Spleen (tissue), 11 donors: ENCODE results near the gene NT5C3A. TPM values are rescaled to one million over a fixed set of nuclear protein-coding genes. Genes with fewer than 3 reads are reported as not detected.
"Not testable (repeated sequence)": the region's sequence is repeated elsewhere in the genome, so short reads cannot be mapped to it uniquely, and the experiment has no call there.

Experiments used
- DNase-seq: peaks from one replicate; pipeline ENCODE4 v3.0.0-alpha.2; 2020
- H3K27ac ChIP-seq, 8 donors: fragments of 200-600 bp; sonication (generic) in 7 of 8; 1 replicate in 4 of 8; 2 replicates in 4 of 8; pipeline versions ENCODE4 v1.5.0 to v1.8.0; 2016 to 2021; ENCODE audit warnings: inconsistent platforms in 4 of 8, mild to moderate bottlenecking in 4 of 8, moderate library complexity in 1 of 8
- H3K27me3 ChIP-seq, 7 donors: fragments of 200-600 bp; sonication (generic) in 6 of 7; replicated peaks in 1 of 7; 1 replicate in 4 of 7; 2 replicates in 3 of 7; pipeline versions ENCODE4 v1.5.0 to v1.8.0; 2016 to 2021; ENCODE audit warnings: inconsistent platforms in 3 of 7, mild to moderate bottlenecking in 1 of 7
- H3K36me3 ChIP-seq, 6 donors: fragments of 200-600 bp; sonication (generic) in 5 of 6; 1 replicate in 4 of 6; 2 replicates in 2 of 6; pipeline versions ENCODE4 v1.5.0 to v1.8.0; 2016 to 2021; ENCODE audit warnings: inconsistent platforms in 2 of 6
- H3K4me1 ChIP-seq, 6 donors: fragments of 200-600 bp; sonication (generic) in 5 of 6; 1 replicate in 3 of 6; 2 replicates in 3 of 6; pipeline versions ENCODE4 v1.5.0 to v1.8.0; 2016 to 2021; ENCODE audit warnings: inconsistent platforms in 3 of 6
- H3K4me3 ChIP-seq, 8 donors: fragments of 200-600 bp; sonication (generic) in 7 of 8; 1 replicate in 4 of 8; 2 replicates in 4 of 8; pipeline versions ENCODE4 v1.5.0 to v1.8.0; 2016 to 2021; ENCODE audit warnings: inconsistent platforms in 4 of 8, mild to moderate bottlenecking in 4 of 8, moderate library complexity in 2 of 8
- H3K9me3 ChIP-seq, 8 donors: fragments of 200-600 bp; sonication (generic) in 7 of 8; 1 replicate in 4 of 8; 2 replicates in 4 of 8; pipeline versions ENCODE4 v1.5.0 to v1.8.0; 2016 to 2021; ENCODE audit warnings: inconsistent platforms in 4 of 8
- CTCF ChIP-seq, 11 experiments: fragments of 200-600 bp in 7 of 11; fragments of 450-650 bp in 4 of 11; sonication (generic) in 4 of 11; IDR thresholded peaks in 8 of 11; conservative IDR thresholded peaks in 3 of 11; 1 replicate in 7 of 11; 2 replicates in 4 of 11; pipeline versions ENCODE4 v1.4.0 to v1.8.0; 2016 to 2021; ENCODE audit warnings: antibody characterized with exemption in 11 of 11, inconsistent platforms in 4 of 11, mild to moderate bottlenecking in 1 of 11
- POLR2A ChIP-seq, 3 donors: fragments of 450-650 bp; IDR thresholded peaks; one replicate each; pipeline ENCODE4 v1.5.1; 2017; ENCODE audit warnings: antibody characterized with exemption in 3 of 3, mild to moderate bottlenecking in 1 of 3
- POLR2AphosphoS5 ChIP-seq, 3 donors: sonication (generic); formaldehyde crosslinking; IDR thresholded peaks; one replicate each; pipeline ENCODE4 v1.5.1; 2017; ENCODE audit warnings: antibody characterized with exemption in 3 of 3
- WGBS, 5 donors: extraction: QIAGEN DNeasy Blood & Tissue Kit in 3 of 5; methylation state at CpG; one replicate each; pipeline versions ENCODE4 v1.1.5 to v1.1.7; 2013 to 2018; 5-methylcytosine and 5-hydroxymethylcytosine counted together
- intact Hi-C: fragments of 100-400 bp; cut with DNase I; formaldehyde crosslinking; loops from one replicate; pipeline ENCODE4 v1.15.0; 2023; ENCODE audit warnings: low total_unique reads
- polyA plus RNA-seq, 3 donors: library from polyadenylated mRNA; stranded (reverse); fragments of 200-250 nt; gene quantifications; one replicate each; pipeline ENCODE4 v1.2.1, GENCODE V29; 2013
- total RNA-seq, 7 donors: library from RNA; depleted of rRNA in 3 of 7; stranded (reverse); fragments of >200 nt in 3 of 7; fragmentation: NEBNext Ultra II Directional in 4 of 7; extraction: Animal tissue kit (Norgen Biotek cat#: 25700) in 4 of 7; gene quantifications; one replicate each; pipeline versions ENCODE4 v1.1.0 to v1.2.1, GENCODE V29; 2016 to 2021
- donor health status: healthy with polysubstance abuse.
- donor health status: DM: no; HTN: no; CAD: no; lungs with moderate emphysema.
- donor health status: DM: no; HTN: no; CAD: no.
- donor health status: Bipolar disorder and iron deficiency.
- donor health status: healthy.
- donor health status: DM: no; HTN: no; CAD: no.
- donor health status: DM: yes; HTN: yes; CAD: no.

NT5C3A gene
- total and polyA plus RNA-seq, 10 donors = 30.5 to 81.8 (median 43.9) TPM

DNA sequence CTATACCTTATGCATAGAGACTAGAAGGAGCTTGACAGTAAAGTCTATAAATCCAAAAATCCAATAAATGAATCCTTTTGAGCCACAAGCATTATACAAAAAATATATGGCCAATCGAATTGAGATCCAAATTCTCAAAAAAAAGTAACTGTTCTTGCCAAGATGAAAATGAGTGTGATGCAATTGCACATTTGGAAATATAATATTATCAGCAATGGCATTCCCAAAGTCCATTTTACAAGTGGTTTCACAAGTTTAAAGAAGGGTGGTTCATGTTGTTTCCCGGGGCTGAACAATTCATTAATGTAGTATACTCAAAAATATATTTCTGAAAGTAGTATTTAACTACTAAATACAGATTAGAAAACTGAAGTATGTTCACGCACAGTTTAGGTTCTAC lies 39.3 kb upstream of the NT5C3A start:
- no peak overlapping the region for H3K4me3 ChIP-seq
- no peaks in the 10 kb centered on the region for H3K27me3 ChIP-seq
- intact Hi-C loops = no loop called here
- H3K27ac ChIP-seq = no peak overlapping the region
- DNase-seq = no peak
- peaks cover 0 to 72% (median 47%) of the 10 kb centered on the region in 6 donors for H3K36me3 ChIP-seq
- peaks cover 8 to 89% (median 40%) of the 10 kb centered on the region in 6 donors for H3K4me1 ChIP-seq
- TF ChIP-seq CTCF (IDR thresholded peaks at IDR 0.05 in 8 of 11, conservative IDR thresholded peaks at IDR 0.05 in 3 of 11) = no peak
- no peak for TF ChIP-seq POLR2AphosphoS5 (IDR thresholded peaks at IDR 0.05)
- no peak for TF ChIP-seq POLR2A (IDR thresholded peaks at IDR 0.05)
- H3K9me3 ChIP-seq = no peaks in the 10 kb centered on the region
- 90 to 92% (median 91%) methylated on average over 3 of the region's 3 CpGs for WGBS, 5 donors

- Histone ChIP-seq H3K27ac (peak overlapping the region in 7 of 8 donors; percentile 31 to 80 (median 64)), H3K27me3 (no peaks in the 10 kb centered on the region), H3K9me3 (no peaks in the 10 kb centered on the region), H3K4me3 (peak overlapping the region in 1 of 8 donors; percentile 51), H3K36me3 (peaks cover 0 to 84% (median 58%) of the 10 kb centered on the region in 6 donors), H3K4me1 (peaks cover 0 to 78% (median 29%) of the 10 kb centered on the region in 6 donors)
- intact Hi-C loops = no loop called here
- TF ChIP-seq POLR2A (IDR thresholded peaks at IDR 0.05) (no peak), POLR2AphosphoS5 (IDR thresholded peaks at IDR 0.05) (no peak)
- 61 to 69% (median 64%) methylated on average over 3 of the region's 3 CpGs for WGBS, 5 donors
- DNase-seq = no peak
Observed at GRCh38 chr7:33100770-33101169, 38.2 kb upstream of the NT5C3A start.

GRCh38 chr7:33099154-33099940 lies 36.8 kb upstream of the NT5C3A start:
- Histone ChIP-seq H3K27ac (peak overlapping the region; percentile 24 to 80 (median 56)), H3K36me3 (peaks cover 3 to 98% (median 71%) of the 10 kb centered on the region in 6 donors), H3K4me1 (peaks cover 0 to 64% (median 16%) of the 10 kb centered on the region in 6 donors), H3K9me3 (no peaks in the 10 kb centered on the region), H3K4me3 (no peak overlapping the region), H3K27me3 (no peaks in the 10 kb centered on the region)
- intact Hi-C loops = no loop called here
- no peak for TF ChIP-seq CTCF (IDR thresholded peaks at IDR 0.05 in 8 of 11, conservative IDR thresholded peaks at IDR 0.05 in 3 of 11)
- TF ChIP-seq POLR2A (IDR thresholded peaks at IDR 0.05) = no peak
- TF ChIP-seq POLR2AphosphoS5 (IDR thresholded peaks at IDR 0.05) = no peak
- WGBS, 5 donors = 61 to 89% (median 66%) methylated on average over 4 of the region's 4 CpGs
- no peak for DNase-seq

DNA sequence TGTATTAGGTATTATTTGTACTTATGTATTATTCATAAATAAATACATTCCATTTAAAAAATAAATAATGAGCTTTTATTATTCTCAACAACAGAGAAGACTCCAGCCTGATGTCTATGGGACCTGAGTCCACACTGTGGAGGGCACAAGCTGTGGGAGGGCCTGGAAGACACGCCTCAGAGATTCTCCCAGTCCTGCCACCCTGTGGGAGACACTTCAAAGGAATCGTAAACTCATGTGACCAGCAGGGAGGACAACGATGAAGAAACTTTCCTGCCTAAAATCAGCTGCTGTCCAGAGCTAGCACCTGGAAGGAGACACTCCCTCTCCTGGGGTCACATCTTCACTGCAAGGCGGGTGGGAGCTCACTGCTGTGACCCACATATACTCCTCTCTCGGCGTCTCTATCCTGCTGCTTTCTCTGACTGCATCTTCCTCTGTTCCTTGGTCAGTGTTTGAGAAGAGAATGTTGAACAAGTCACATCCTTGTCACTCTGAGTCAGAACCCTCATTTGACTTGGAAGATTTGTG lies 32.2 kb upstream of the NT5C3A start:
- H3K9me3 ChIP-seq, intact Hi-C loops, H3K27ac ChIP-seq, DNase-seq, H3K27me3 ChIP-seq, H3K4me3 ChIP-seq: not testable (repeated sequence)
- Histone ChIP-seq H3K36me3 (peaks cover 6 to 70% (median 56%) of the 10 kb centered on the region in 6 donors), H3K4me1 (peaks cover 0 to 19% (median 2%) of the 10 kb centered on the region in 6 donors)
- 86 to 94% (median 89%) methylated on average over 3 to 6 of the region's 6 CpGs for WGBS, 5 donors

DNA sequence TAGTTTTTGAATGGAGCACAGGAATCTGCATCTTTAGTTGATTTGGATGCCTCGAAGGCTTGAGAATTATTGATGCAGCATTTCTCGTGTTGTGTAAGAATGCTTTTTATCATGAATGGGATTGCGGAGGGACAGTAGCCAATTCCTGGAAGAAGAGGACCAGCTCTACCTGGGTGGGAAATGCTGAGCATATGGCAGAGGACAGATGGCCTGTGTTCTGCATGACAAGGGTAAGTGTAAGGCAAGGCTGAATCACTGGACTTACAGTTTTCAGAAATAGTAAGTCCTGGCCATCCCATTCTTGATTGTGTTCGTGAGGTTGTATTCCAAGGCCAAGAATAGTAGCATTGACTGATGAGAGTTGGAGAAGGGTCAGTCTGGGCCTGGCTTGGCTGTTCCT lies 30.7 kb upstream of the NT5C3A start:
- intact Hi-C loops = no loop called here
- no peak for DNase-seq
- Histone ChIP-seq H3K9me3 (no peaks in the 10 kb centered on the region), H3K27ac (peak overlapping the region in 1 of 8 donors; percentile 9), H3K36me3 (peaks cover 6 to 58% (median 49%) of the 10 kb centered on the region in 6 donors), H3K4me1 (peaks cover 0 to 4% (median 0%) of the 10 kb centered on the region in 6 donors), H3K4me3 (no peak overlapping the region), H3K27me3 (no peaks in the 10 kb centered on the region)
- WGBS, 5 donors = 90 to 100% (median 95%) methylated on average over 4 of the region's 4 CpGs
- TF ChIP-seq POLR2AphosphoS5 (IDR thresholded peaks at IDR 0.05) (no peak), CTCF (IDR thresholded peaks at IDR 0.05 in 8 of 11, conservative IDR thresholded peaks at IDR 0.05 in 3 of 11) (no peak), POLR2A (IDR thresholded peaks at IDR 0.05) (no peak)
